OCI-LY1 (cell line): ENCODE results near the gene SPG11.

Experiments used
- EZH2 ChIP-seq: fragments of 200-600 bp; sonication (generic), shearing (Covaris generic); IDR thresholded peaks from 2 replicates; pipeline ENCODE4 v1.8.0; 2017; ENCODE audit warnings: borderline replicate concordance, mixed run types, mild to moderate bottlenecking, antibody characterized with exemption, low read length, moderate library complexity, mixed read lengths
- TF ChIP-seq, protein P1 (sequence below): fragments of 200-600 bp; sonication (generic), shearing (Covaris generic); IDR thresholded peaks from 2 replicates; pipeline ENCODE4 v1.5.1; 2017; ENCODE audit warnings: mild to moderate bottlenecking, antibody characterized with exemption, low read length, moderate library complexity, mixed read lengths

- TF ChIP-seq, protein P1, sequence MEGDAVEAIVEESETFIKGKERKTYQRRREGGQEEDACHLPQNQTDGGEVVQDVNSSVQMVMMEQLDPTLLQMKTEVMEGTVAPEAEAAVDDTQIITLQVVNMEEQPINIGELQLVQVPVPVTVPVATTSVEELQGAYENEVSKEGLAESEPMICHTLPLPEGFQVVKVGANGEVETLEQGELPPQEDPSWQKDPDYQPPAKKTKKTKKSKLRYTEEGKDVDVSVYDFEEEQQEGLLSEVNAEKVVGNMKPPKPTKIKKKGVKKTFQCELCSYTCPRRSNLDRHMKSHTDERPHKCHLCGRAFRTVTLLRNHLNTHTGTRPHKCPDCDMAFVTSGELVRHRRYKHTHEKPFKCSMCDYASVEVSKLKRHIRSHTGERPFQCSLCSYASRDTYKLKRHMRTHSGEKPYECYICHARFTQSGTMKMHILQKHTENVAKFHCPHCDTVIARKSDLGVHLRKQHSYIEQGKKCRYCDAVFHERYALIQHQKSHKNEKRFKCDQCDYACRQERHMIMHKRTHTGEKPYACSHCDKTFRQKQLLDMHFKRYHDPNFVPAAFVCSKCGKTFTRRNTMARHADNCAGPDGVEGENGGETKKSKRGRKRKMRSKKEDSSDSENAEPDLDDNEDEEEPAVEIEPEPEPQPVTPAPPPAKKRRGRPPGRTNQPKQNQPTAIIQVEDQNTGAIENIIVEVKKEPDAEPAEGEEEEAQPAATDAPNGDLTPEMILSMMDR = no peak
- no peak for TF ChIP-seq EZH2
Measured at GRCh38 chr15:44536962-44537734, 126.3 kb downstream of the SPG11 start, which contains the start of gene EIF3J.
